HepG2 (cell line): ENCODE data around the gene GLO1. TPM values are rescaled to one million over a fixed set of nuclear protein-coding genes. Genes with fewer than 3 reads are reported as not detected.

Experiments used
- ATAC-seq: fragments of 200-7000 bp; cut with Tn5 transposase; 3 replicates; pipeline ENCODE4 v1.9.1; 2020; ENCODE audit warnings: mild to moderate bottlenecking, moderate library complexity
- BruUV-seq: library from RNA; stranded (reverse); fragments of 400-500 nt; replicated peaks from 2 replicates; lab custom pipeline; 2021; lab: Mats Ljungman, UMichigan
- CTCF ChIA-PET: fragments of 300-600 bp; formaldehyde crosslinking; extraction: SDS; loops from one replicate; lab custom pipeline; 2021; ENCODE audit warnings: low total read pairs, inconsistent platforms, low intra/inter-chr PET ratio; lab: Yijun Ruan, JAX
- POLR2A ChIA-PET: fragments of 350-600 bp; sonication (Branson Sonifier 250); formaldehyde crosslinking; loops from one replicate; lab custom pipeline; 2020; ENCODE audit warnings: antibody characterized with exemption, inconsistent platforms; lab: Yijun Ruan, JAX
- DNase-seq: peaks from one replicate; pipeline ENCODE4 v3.0.0-alpha.2; 2015; ENCODE audit warnings: low spot score
- FAIRE-seq: peaks from 3 replicates; lab custom pipeline; 2011; peaks lifted over from hg19 to GRCh38; lab: Jason Lieb, UNC
- H2AFZ ChIP-seq: one replicate; pipeline ENCODE4 v1.6.1; 2011; ENCODE audit warnings: low read length, inconsistent platforms
- H3K27ac ChIP-seq: fragments of 300-600 bp; 3 replicates; pipeline ENCODE4 v1.8.0; 2011; ENCODE audit warnings: mixed run types, mild to moderate bottlenecking, mixed read lengths, low read length, inconsistent platforms; ENCODE audit not compliant: insufficient read depth; ENCODE audit errors: extremely low read length
- H3K27me3 ChIP-seq, 2 experiments: fragments of 200-600 bp in 1 of 2; 2 replicates in 1 of 2; 3 replicates in 1 of 2; pipeline versions ENCODE4 v1.6.0 to v1.8.0; 2011; ENCODE audit warnings: low read length in 2 of 2, mild to moderate bottlenecking in 2 of 2, moderate library complexity in 2 of 2, inconsistent platforms in 1 of 2; ENCODE audit not compliant: insufficient read depth in 2 of 2, control insufficient read depth in 1 of 2
- H3K36me3 ChIP-seq, 2 experiments: fragments of 200-600 bp in 1 of 2; replicated peaks in 1 of 2; 2 replicates in 1 of 2; 3 replicates in 1 of 2; pipeline versions ENCODE4 v1.5.1 to v1.8.0; 2011; ENCODE audit warnings: low read length in 2 of 2, inconsistent platforms in 1 of 2; ENCODE audit not compliant: insufficient read depth in 2 of 2, control insufficient read depth in 1 of 2
- H3K4me1 ChIP-seq: 2 replicates; pipeline ENCODE4 v1.5.1; 2012; ENCODE audit warnings: low read length, inconsistent platforms; ENCODE audit not compliant: insufficient read depth
- H3K4me2 ChIP-seq: 2 replicates; pipeline ENCODE4 v1.6.0; 2011; ENCODE audit warnings: low read depth, low read length, inconsistent platforms
- H3K4me3 ChIP-seq, 3 experiments: fragments of 200-600 bp in 1 of 3; sonication (generic), shearing (Covaris generic) in 1 of 3; replicated peaks in 1 of 3; 2 replicates each; pipeline ENCODE4 v1.5.1; 2011 to 2016; ENCODE audit warnings: low read length in 3 of 3, inconsistent platforms in 2 of 3, low read depth in 2 of 3, mild to moderate bottlenecking in 2 of 3, control low read depth in 1 of 3, mixed read lengths in 1 of 3; ENCODE audit not compliant: insufficient read depth in 1 of 3
- H3K79me2 ChIP-seq: one replicate; pipeline ENCODE4 v1.6.1; 2011; ENCODE audit warnings: low read length, inconsistent platforms; ENCODE audit not compliant: insufficient read depth
- H3K9ac ChIP-seq: 2 replicates; pipeline ENCODE4 v1.6.0; 2011; ENCODE audit warnings: mild to moderate bottlenecking, low read depth, low read length, inconsistent platforms; ENCODE audit not compliant: insufficient read depth
- H3K9me3 ChIP-seq: 2 replicates; pipeline ENCODE4 v1.5.1; 2012; ENCODE audit warnings: mild to moderate bottlenecking, low read length
- H4K20me1 ChIP-seq: 2 replicates; pipeline ENCODE4 v1.6.0; 2011; ENCODE audit warnings: inconsistent platforms, mild to moderate bottlenecking, low read length, moderate library complexity; ENCODE audit not compliant: insufficient read depth
- CHD2 ChIP-seq: IDR thresholded peaks from 2 replicates; pipeline ENCODE4 v1.6.1; 2011; ENCODE audit warnings: low read depth, low read length, improper control_type of control experiment
- GATAD1 ChIP-seq: IDR thresholded peaks from 2 replicates; pipeline ENCODE4 v1.6.1; 2016; ENCODE audit warnings: missing genetic modification reagents, missing compliant biosample characterization
- ZNF318 ChIP-seq: sonication (generic); formaldehyde crosslinking; IDR thresholded peaks from 2 replicates; pipeline ENCODE4 v1.4.0; 2020; ENCODE audit warnings: mild to moderate bottlenecking, missing genetic modification reagents
- WGBS: methylation state at CpG from one replicate; pipeline ENCODE4 v1.1.6; 2017; ENCODE audit warnings: low lambda C conversion rate; 5-methylcytosine and 5-hydroxymethylcytosine counted together
- in situ Hi-C: cut with HindIII; loops from 2 replicates; pipeline ENCODE4 v1.10.0; 2017; ENCODE audit warnings: low pct_unique_long_range_greater_than_20kb; ENCODE audit not compliant: extremely low pct_ligation_motif_present
- intact Hi-C: fragments of 100-400 bp; cut with micrococcal nuclease; formaldehyde crosslinking; loops from one replicate; pipeline ENCODE4 v1.10.0; 2022; ENCODE audit not compliant: unreplicated experiment
- polyA plus RNA-seq, 8 experiments: library from polyadenylated mRNA; depleted of rRNA in 3 of 8; stranded (reverse) in 7 of 8; unstranded in 1 of 8; fragments of >200 nt; fragmentation: Illumina TruSeq in 4 of 8; extraction: Trizol in 4 of 8; gene quantifications; 2 replicates each; pipeline versions ENCODE4 v1.2.1 to v1.2.3, GENCODE V29; 2011 to 2016; ENCODE audit warnings: low read depth in 4 of 8, missing spikeins in 1 of 8, mixed read lengths in 1 of 8; ENCODE audit not compliant: insufficient read depth in 1 of 8
- total RNA-seq, 5 experiments: library from RNA; depleted of rRNA; stranded (reverse); fragments of >200 nt; fragmentation: Illumina TruSeq; extraction: Trizol; gene quantifications; 2 replicates each; pipeline ENCODE4 v1.2.3, GENCODE V29; 2016; ENCODE audit warnings: low read depth in 1 of 5

The GLO1 gene
- total and polyA plus RNA-seq, 2 of the 13 experiments (the other 11 are each of a cell fraction or from before 2014, with no cell fraction given) = 77.1 to 177 TPM

GRCh38 chr6:38632490-38632889 lies 70.5 kb downstream of the GLO1 start:
- in situ Hi-C loops (no loop called here), intact Hi-C loops (no loop called here)
- no peak overlapping the region for H3K27ac ChIP-seq
- ATAC-seq (no peak), DNase-seq (no peak), FAIRE-seq (no peak)
- no peaks in the 10 kb centered on the region for H3K9me3 ChIP-seq
- H3K9ac ChIP-seq = no peak overlapping the region
- H3K27me3 ChIP-seq = no peaks in the 10 kb centered on the region
- H3K36me3 ChIP-seq = no peaks in the 10 kb centered on the region
- 11% methylated on average over 1 of the region's 1 CpG for WGBS
- no peak overlapping the region for H3K4me2 ChIP-seq
- peaks cover 9% of the 10 kb centered on the region for H3K4me1 ChIP-seq
- H3K4me3 ChIP-seq = no peak overlapping the region
- ChIA-PET POLR2A (no interaction called here), CTCF (no interaction called here)
- H3K79me2 ChIP-seq = no peaks in the 10 kb centered on the region
- no peak overlapping the region for H2AFZ ChIP-seq
- no peaks in the 10 kb centered on the region for H4K20me1 ChIP-seq
- TF ChIP-seq CHD2 (no peak), GATAD1 (CRISPR knock-in tag) (no peak), ZNF318 (CRISPR knock-in tag) (no peak)
- BruUV-seq = no TSS peak
